Endometrial microvascular endothelial cells (primary cell): Measurements from ENCODE around the gene ELOVL1. TPM values are rescaled to one million over a fixed set of nuclear protein-coding genes. Genes with fewer than 3 reads are reported as not detected.

ENCODE experiments used
- in situ Hi-C: cut with HindIII; loops from 2 replicates; pipeline ENCODE4 v1.10.0; 2017; ENCODE audit warnings: low sequenced_read_pairs, low pct_unique_long_range_greater_than_20kb; ENCODE audit errors: inconsistent ontology term
- total RNA-seq: library from RNA; depleted of rRNA; stranded (reverse); fragments of >200 nt; gene quantifications from one replicate; pipeline ENCODE4 v1.2.3, GENCODE V29; 2015; ENCODE audit errors: inconsistent ontology term

ELOVL1 gene
- total RNA-seq, 1 donor from 2014 or later = 115 TPM

DNA sequence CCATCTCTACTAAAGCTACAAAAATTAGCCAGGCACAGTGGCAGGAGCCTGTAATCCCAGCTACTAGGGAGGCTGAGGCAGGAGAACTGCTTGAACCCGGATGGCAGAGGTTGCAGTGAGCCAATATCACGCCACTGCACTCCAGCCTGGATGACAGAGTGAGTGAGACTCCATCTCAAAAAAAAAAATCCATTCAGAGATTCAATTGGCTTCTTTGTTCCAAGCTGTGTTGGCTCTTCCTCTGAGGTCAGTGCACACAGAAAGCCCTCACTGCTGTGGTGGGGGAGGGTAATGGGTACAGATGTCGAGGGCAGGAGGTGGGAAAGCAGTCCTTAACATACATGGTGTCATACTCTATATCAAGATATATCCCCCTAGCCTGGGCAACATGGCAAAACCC is 52.3 kb downstream of the ELOVL1 start:
- in situ Hi-C loops = no loop called here

DNA sequence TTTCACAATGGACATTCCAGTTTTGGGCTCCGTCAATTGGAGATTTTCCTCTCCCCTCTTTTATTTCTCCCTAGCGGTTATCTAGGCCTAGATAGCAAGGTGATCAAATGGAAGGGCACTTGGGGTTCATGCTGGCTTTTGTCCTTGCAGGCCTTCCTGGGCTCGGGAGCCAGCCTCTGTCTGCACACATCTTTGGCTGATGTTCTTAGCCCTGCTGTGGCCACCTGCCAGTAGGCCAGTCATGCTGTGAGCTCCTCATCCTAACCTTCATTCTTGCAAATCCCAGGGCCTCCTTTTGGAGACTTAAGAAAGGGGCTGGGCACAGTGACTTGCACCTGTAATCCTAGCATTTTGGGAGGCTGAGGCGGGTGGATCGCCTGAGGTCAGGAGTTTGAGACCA is 53.6 kb downstream of the ELOVL1 start:
- in situ Hi-C loops = no loop called here

DNA sequence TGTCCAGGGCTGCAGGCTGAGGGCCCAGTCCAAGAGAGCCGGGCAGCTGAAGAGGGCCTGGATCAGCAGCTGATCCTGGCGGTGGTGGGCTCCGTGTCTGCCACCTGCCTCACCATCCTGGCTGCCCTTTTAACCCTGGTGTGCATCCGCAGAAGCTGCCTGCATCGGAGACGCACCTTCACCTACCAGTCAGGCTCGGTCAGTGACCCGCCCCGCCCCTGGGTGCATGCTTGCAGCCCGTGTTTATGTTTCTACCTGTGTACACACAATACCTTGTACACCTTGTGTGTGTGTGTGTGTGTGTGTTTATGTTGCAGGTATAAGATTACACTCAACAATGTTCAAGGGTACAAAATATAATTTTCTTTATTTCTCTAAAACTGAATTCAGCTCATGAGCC is 54.0 kb downstream of the ELOVL1 start:
- in situ Hi-C loops = no loop called here

Other genes with a start within 250 kb of the ELOVL1 start
- 184 TPM for gene EBNA1BP2, start 195.7 kb downstream of the ELOVL1 start, total RNA-seq
- not detected for gene CFAP57, start 195.7 kb downstream of the ELOVL1 start, total RNA-seq
- not detected for gene TMEM125, start 98.0 kb downstream of the ELOVL1 start, total RNA-seq
- not detected for gene C1orf210, start 82.4 kb downstream of the ELOVL1 start, total RNA-seq
- 302 TPM for gene TIE1, start 67.0 kb downstream of the ELOVL1 start, total RNA-seq
- gene MPL, start 30.2 kb downstream of the ELOVL1 start, total RNA-seq = not detected
- 251 TPM for gene CDC20, start 9.0 kb downstream of the ELOVL1 start, total RNA-seq
- 51.3 TPM for gene MED8, start 21.8 kb upstream of the ELOVL1 start, total RNA-seq
- gene SZT2, start 21.9 kb upstream of the ELOVL1 start, total RNA-seq = 10.9 TPM
- gene HYI, start 85.9 kb upstream of the ELOVL1 start, total RNA-seq = 159 TPM
- gene PTPRF, start 162.9 kb upstream of the ELOVL1 start, total RNA-seq = 75.3 TPM